Stimulated activated CD8-positive, alpha-beta memory T cell treated with anti-CD3 and anti-CD28 coated beads, Interleukin-2, amount 100 ng/mL, for 1 hour (primary cell): ENCODE measurements around the gene OR52A5.
A peak's percentile ranks its signal among the peaks of the same experiment; 100 is the strongest.
"Not testable (repeated sequence)": the region's sequence is repeated elsewhere in the genome, so short reads cannot be mapped to it uniquely, and the experiment has no call there.

Experiments
- DNase-seq, 2 donors: peaks; one replicate each; pipeline ENCODE4 v3.0.0-alpha.2; 2020; ENCODE audit warnings: low read depth in 2 of 2

Gene OR52A5

DNA sequence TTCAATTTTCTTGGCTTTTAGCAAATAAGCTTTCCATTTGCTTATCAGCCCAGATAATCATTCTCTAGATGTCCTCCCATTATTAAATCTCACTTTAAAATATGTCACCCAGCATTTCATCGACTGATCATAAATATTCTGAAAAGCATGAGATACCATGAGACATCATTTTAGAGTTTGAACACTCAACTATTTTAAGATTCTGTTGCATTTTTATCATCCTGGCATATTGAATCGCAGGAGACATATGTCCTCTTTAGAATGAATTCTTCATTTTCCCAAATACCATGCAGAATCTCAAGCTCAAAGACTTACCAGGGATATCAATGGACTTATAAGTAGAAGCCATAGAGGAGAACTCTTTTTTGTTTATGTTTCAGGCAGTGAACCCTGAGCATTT lies at the start of gene OR52A5:
OR52A5 (minus strand) TSS at position 361 of the 400 bp plus-strand sequence. CDS start 5,714 bp downstream, outside the sequence.
- DNase-seq: no peak

DNA sequence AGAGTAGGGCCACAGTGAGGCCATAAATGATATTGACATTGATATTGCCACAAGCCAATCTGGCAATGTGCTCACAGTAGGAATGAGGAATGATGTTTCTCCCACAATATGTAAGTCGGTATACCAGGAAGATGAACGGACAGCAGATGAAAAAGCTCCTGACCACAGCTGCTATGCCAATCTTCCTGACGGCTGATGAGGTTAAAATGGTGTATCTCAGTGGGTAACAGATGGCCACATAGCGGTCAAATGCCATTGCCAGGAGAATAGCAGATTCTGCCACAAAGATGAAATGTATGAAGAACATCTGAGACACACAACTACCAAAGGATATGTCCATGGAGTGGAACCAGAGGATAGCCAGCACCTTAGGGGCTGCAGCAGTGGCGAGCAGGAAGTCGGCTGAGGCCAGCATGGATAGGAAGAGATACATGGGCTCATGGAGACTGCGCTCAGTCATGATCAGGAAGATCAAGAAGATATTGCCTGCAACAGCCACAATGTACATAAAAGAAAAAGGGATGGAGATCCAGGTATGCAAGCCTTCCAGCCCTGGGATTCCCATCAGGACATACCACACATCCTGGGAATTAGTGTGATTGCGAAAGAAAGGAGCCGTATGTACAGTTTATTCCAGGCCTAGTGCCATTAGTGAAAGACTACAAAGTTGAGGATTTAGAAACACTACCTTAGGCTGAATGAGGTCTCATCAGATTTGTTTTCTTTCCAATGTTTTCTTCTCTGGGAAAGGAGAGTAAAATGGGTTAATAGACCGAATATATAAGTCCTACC lies 40.1 kb upstream of the OR52A5 start:
- no peak for DNase-seq

- no peak for DNase-seq
These were observed 36.8 kb upstream of the OR52A5 start for GRCh38 chr11:5174934-5175333.

GRCh38 chr11:5171856-5172255 lies 33.7 kb upstream of the OR52A5 start:
- no peak for DNase-seq

GRCh38 chr11:5165898-5166297 lies 27.7 kb upstream of the OR52A5 start:
- DNase-seq: not testable (repeated sequence)

DNA sequence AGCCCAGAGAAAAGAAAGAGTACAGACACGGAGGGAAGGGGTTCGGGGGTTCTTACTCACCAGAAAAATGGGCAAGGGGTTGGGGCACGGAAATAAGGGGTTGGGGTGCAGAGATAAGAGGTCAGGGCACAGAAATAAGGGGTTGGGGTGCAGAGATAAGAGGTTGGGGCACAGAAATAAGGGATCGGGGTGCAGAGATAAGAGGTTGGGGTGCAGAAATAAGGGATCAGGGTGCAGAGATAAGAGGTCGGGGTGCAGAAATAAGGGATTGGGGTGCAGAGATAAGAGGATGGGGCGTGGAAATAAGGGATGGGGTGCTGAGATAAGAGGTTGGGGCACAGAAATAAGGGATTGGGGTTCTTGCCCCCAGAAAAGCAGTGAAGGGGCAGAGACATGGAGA lies 26.7 kb upstream of the OR52A5 start:
- DNase-seq: not testable (repeated sequence)

DNA sequence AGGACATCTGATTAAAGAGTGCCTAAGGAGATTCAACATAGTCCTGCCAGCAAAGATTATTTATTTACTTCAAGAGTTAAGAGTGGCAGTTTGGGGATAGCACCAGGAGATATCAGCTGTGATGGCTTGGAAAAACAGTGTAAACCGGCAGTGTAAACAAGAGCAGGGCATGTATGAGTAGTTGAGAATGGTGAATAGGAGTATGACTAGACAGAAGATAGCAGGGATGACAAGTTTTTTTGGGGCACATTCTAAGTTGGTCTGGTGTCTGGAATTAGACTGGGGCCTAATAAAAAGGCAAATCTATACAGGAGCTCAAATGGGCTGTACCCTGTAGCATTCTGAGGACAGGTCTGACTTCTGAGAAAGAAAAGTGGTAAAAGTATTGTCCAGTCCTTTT lies 22.9 kb upstream of the OR52A5 start:
- not testable (repeated sequence) for DNase-seq

- not testable (repeated sequence) for DNase-seq
These were observed 22.1 kb upstream of the OR52A5 start for GRCh38 chr11:5160217-5160616.

DNA sequence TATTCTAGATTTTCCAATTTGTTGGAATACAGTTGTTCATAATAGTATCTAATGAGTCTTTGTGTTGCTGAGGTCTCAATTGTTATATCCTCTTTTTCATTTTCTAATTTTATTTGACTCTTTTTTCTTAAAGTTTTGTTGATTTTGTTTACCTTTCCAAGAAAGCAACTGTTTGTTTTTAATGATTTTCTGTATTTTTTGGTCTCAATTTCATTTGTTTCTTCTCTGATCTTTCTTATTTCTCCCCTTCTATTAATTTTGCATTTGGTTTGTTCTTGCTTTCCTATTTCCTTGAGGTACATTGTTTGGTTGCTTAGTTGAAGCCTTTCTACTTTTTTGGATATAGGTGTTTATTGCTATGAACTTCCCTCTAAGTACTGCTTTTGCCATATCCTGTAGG lies 21.6 kb upstream of the OR52A5 start:
- DNase-seq: no peak

GRCh38 chr11:5154657-5155056 lies 16.5 kb upstream of the OR52A5 start, which contains the start of gene OR52A1:
TSS of gene OR52A1 (minus strand) at chr11:5154757. CDS start at chr11:5152369, 2,388 bp downstream.
- DNase-seq: no peak

GRCh38 chr11:5153574-5154431 lies 15.6 kb upstream of the OR52A5 start:
- no peak for DNase-seq

DNA sequence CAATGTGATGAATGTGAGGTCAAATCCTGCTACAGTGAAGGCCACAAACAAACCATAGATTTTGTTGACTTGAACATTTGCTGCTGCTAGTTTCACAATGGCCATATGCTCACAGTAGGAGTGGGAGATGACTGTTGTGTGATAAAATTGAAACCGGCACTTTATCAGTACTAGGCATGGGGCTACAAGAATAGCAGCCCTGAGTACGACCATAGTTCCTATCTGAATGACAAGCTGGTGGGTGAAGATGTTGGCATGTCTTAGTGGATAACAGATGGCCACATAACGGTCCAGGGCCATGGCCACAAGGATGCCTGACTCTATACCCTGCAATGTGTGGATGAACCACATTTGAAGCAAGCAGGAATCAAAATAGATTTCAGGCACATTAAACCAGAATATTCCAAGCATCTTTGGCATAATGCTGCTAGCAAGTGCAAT lies 13.6 kb upstream of the OR52A5 start:
- DNase-seq: no peak

DNA sequence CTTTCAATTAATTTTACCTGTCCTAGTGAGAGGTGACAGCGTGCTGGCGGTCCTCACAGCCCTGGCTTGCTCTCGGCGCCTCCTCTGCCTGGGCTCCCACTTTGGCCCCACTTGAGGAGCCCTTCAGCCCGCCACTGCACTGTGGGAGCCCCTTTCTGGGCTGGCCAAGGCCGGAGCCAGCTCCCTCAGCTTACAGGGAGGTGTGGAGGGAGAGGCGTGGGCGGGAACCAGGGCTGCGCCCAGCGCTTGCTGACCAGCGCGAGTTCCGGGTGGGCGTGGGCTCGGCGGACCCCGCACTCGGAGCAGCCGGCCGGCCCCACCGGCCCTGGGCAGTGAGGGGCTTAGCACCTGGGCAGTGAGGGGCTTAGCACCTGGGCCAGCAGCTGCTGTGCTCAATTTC lies 6.0 kb upstream of the OR52A5 start:
- DNase-seq: not testable (repeated sequence)

DNA sequence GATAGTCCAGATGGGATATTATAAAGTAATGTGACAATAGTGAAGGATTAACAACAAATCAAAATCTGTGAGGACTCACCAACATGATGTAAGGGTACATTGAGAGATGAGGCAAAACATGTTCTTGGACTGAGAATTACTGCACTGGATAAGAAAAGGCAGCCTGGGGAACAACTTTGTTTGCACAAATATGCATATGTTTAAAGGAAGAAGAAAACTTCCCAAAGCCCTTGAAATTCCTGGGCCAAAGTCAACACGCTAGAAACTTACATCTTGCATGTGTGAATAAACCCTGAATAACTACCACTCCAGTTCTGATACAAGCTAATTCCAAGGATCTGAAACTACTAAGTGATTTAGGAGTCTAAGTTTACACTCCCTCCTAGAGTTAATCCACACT lies 1.1 kb downstream of the OR52A5 start:
- DNase-seq: no peak

GRCh38 chr11:5136261-5136660 lies 1.9 kb downstream of the OR52A5 start:
- no peak for DNase-seq

DNA sequence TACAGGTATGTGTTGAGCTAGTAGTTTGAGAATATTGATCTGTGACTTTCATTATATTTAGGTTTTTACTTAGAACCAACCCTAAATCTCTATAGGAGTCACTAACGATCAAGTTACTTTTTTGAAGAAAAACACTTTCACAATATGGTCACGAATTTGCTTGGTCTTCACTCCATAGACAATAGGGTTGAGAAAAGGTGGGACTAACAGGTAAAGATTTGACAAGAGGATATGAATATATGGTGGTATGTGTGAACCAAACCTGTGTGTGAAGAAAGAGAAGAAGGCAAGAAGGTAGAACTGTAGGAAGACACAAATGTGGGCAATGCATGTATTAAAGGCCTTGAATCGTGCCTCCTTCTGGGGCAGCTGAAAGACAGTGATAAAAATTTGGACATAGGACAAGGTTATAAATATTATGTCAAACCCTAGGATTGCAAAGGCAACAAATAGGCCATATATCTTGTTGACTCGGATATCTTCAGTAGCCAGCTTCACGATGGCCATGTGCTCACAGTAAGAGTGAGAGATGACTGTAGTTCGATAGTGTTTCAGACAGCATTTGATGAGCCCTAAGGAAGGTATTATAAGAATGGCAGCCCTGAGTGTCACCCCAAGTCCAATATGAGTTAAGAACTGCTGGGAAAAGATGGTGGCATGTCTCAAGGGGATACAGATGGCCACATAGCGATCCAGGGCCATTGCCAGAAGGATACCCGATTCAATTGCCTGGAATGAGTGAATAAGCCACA lies 6.4 kb downstream of the OR52A5 start:
- DNase-seq: no peak

GRCh38 chr11:5129457-5129877 lies 8.7 kb downstream of the OR52A5 start:
- DNase-seq: no peak

- DNase-seq: no peak
These were observed 13.1 kb downstream of the OR52A5 start for GRCh38 chr11:5124891-5125620.

GRCh38 chr11:5123802-5124521 lies 14.2 kb downstream of the OR52A5 start:
- peak in 1 of 2 donors; percentile 14 for DNase-seq

DNA sequence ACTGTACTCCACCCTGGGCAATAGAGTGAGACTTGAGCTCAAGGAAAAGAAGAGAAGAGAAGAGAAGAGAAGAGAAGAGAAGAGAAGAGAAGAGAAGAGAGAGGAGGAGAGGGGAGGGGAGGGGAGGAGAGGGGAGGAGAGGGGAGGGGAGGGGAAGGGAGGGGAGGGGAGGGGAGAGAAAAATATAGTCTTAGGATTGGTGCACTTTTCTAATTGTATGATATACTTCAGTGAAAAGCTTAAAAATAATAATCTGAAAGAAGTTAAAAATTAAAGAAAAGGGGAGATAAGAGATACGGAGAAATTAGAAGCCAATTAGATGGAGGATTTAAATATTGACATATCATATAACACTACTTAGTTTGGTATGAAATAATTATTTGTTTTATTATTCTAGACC lies 19.3 kb downstream of the OR52A5 start:
- no peak for DNase-seq

GRCh38 chr11:5117588-5117987 lies 20.6 kb downstream of the OR52A5 start:
- no peak for DNase-seq
